ENCODE data around the gene EPHA8. TPM values are rescaled to one million over a fixed set of nuclear protein-coding genes. Genes with fewer than 3 reads are reported as not detected.
A peak's percentile ranks its signal among the peaks of the same experiment; 100 is the strongest.

Gene EPHA8
- total and polyA plus RNA-seq, 4 donors: not detected

- Histone ChIP-seq H3K9me3 (ENCODE audit: control insufficient read depth, low read length) (no peaks in the 10 kb centered on the region), H3K36me3 (ENCODE audit: control insufficient read depth in 1 of 2, insufficient read depth in 2 of 2, low read length in 1 of 2) (no peaks in the 10 kb centered on the region), H3K4me3 (ENCODE audit: low read length in 2 of 2) (no peak overlapping the region), H3K27me3 (ENCODE audit: control insufficient read depth in 1 of 2, insufficient read depth in 2 of 2, low read length in 1 of 2) (no peaks in the 10 kb centered on the region), H3K27ac (ENCODE audit: low read depth in 1 of 2, low read length in 2 of 2) (no peak overlapping the region), H3K4me1 (ENCODE audit: control insufficient read depth in 1 of 2, insufficient read depth in 2 of 2, low read length in 2 of 2) (no peaks in the 10 kb centered on the region)
- 83 to 85% methylated on average over 24 of the region's 24 CpGs for WGBS, 2 donors
- intact Hi-C loops (cut with DNase I): no loop called here
- DNase-seq (no peak), ATAC-seq (ENCODE audit: low FRiP score) (no peak)
These were observed 25.7 kb downstream of the EPHA8 start for GRCh38 chr1:22588899-22589422.

GRCh38 chr1:22591576-22591975 is 28.3 kb downstream of the EPHA8 start:
- H3K4me1 ChIP-seq (ENCODE audit: control insufficient read depth in 1 of 2, insufficient read depth in 2 of 2, low read length in 2 of 2): no peaks in the 10 kb centered on the region
- no peaks in the 10 kb centered on the region for H3K9me3 ChIP-seq (ENCODE audit: control insufficient read depth, low read length)
- no peaks in the 10 kb centered on the region for H3K27me3 ChIP-seq (ENCODE audit: control insufficient read depth in 1 of 2, insufficient read depth in 2 of 2, low read length in 1 of 2)
- no peak for ATAC-seq (ENCODE audit: low FRiP score)
- WGBS, 2 donors: 70 to 71% methylated on average over 8 of the region's 8 CpGs
- H3K4me3 ChIP-seq (ENCODE audit: low read length in 2 of 2): no peak overlapping the region
- DNase-seq: no peak
- H3K36me3 ChIP-seq (ENCODE audit: control insufficient read depth in 1 of 2, insufficient read depth in 2 of 2, low read length in 1 of 2): no peaks in the 10 kb centered on the region
- no peak overlapping the region for H3K27ac ChIP-seq (ENCODE audit: low read depth in 1 of 2, low read length in 2 of 2)
- intact Hi-C loops (cut with DNase I): no loop called here

- intact Hi-C loops (cut with DNase I): no loop called here
These were observed 28.8 kb downstream of the EPHA8 start for GRCh38 chr1:22592051-22592450.

GRCh38 chr1:22592919-22593790 is 29.9 kb downstream of the EPHA8 start:
- no peaks in the 10 kb centered on the region for H3K27me3 ChIP-seq (ENCODE audit: control insufficient read depth in 1 of 2, insufficient read depth in 2 of 2, low read length in 1 of 2)
- WGBS, 2 donors: 43 to 48% methylated on average over 37 to 38 of the region's 38 CpGs
- no peaks in the 10 kb centered on the region for H3K9me3 ChIP-seq (ENCODE audit: control insufficient read depth, low read length)
- ATAC-seq (ENCODE audit: low FRiP score): peak; percentile 17
- no peak overlapping the region for H3K27ac ChIP-seq (ENCODE audit: low read depth in 1 of 2, low read length in 2 of 2)
- H3K4me1 ChIP-seq (ENCODE audit: control insufficient read depth in 1 of 2, insufficient read depth in 2 of 2, low read length in 2 of 2): no peaks in the 10 kb centered on the region
- intact Hi-C loops (cut with DNase I): no loop called here
- no peak overlapping the region for H3K4me3 ChIP-seq (ENCODE audit: low read length in 2 of 2)
- no peak for DNase-seq
- no peaks in the 10 kb centered on the region for H3K36me3 ChIP-seq (ENCODE audit: control insufficient read depth in 1 of 2, insufficient read depth in 2 of 2, low read length in 1 of 2)

More at GRCh38 chr1:22592051-22592450, 28.8 kb downstream of the EPHA8 start:
- no peak overlapping the region for H3K4me3 ChIP-seq (ENCODE audit: low read length in 2 of 2)
- ATAC-seq (ENCODE audit: low FRiP score): no peak
- no peak overlapping the region for H3K27ac ChIP-seq (ENCODE audit: low read depth in 1 of 2, low read length in 2 of 2)
- 86 to 88% methylated on average over 9 of the region's 9 CpGs for WGBS, 2 donors
- H3K9me3 ChIP-seq (ENCODE audit: control insufficient read depth, low read length): no peaks in the 10 kb centered on the region
- H3K36me3 ChIP-seq (ENCODE audit: control insufficient read depth in 1 of 2, insufficient read depth in 2 of 2, low read length in 1 of 2): no peaks in the 10 kb centered on the region
- H3K4me1 ChIP-seq (ENCODE audit: control insufficient read depth in 1 of 2, insufficient read depth in 2 of 2, low read length in 2 of 2): no peaks in the 10 kb centered on the region
- no peaks in the 10 kb centered on the region for H3K27me3 ChIP-seq (ENCODE audit: control insufficient read depth in 1 of 2, insufficient read depth in 2 of 2, low read length in 1 of 2)
- DNase-seq: no peak

- intact Hi-C loops (cut with DNase I): no loop called here
- no peak for DNase-seq
- no peaks in the 10 kb centered on the region for H3K4me1 ChIP-seq (ENCODE audit: control insufficient read depth in 1 of 2, insufficient read depth in 2 of 2, low read length in 2 of 2)
- no peak overlapping the region for H3K27ac ChIP-seq (ENCODE audit: low read depth in 1 of 2, low read length in 2 of 2)
- H3K4me3 ChIP-seq (ENCODE audit: low read length in 2 of 2): no peak overlapping the region
- H3K9me3 ChIP-seq (ENCODE audit: control insufficient read depth, low read length): no peaks in the 10 kb centered on the region
- 81 to 85% methylated on average over 10 of the region's 10 CpGs for WGBS, 2 donors
- H3K27me3 ChIP-seq (ENCODE audit: control insufficient read depth in 1 of 2, insufficient read depth in 2 of 2, low read length in 1 of 2): no peaks in the 10 kb centered on the region
- no peaks in the 10 kb centered on the region for H3K36me3 ChIP-seq (ENCODE audit: control insufficient read depth in 1 of 2, insufficient read depth in 2 of 2, low read length in 1 of 2)
- ATAC-seq (ENCODE audit: low FRiP score): no peak
These were observed 31.1 kb downstream of the EPHA8 start for GRCh38 chr1:22594396-22594795.

GRCh38 chr1:22595108-22595507 is 31.8 kb downstream of the EPHA8 start:
- WGBS, 2 donors: 84 to 86% methylated on average over 7 of the region's 7 CpGs
- Histone ChIP-seq H3K9me3 (ENCODE audit: control insufficient read depth, low read length) (no peaks in the 10 kb centered on the region), H3K27me3 (ENCODE audit: control insufficient read depth in 1 of 2, insufficient read depth in 2 of 2, low read length in 1 of 2) (no peaks in the 10 kb centered on the region), H3K27ac (ENCODE audit: low read depth in 1 of 2, low read length in 2 of 2) (no peak overlapping the region), H3K4me1 (ENCODE audit: control insufficient read depth in 1 of 2, insufficient read depth in 2 of 2, low read length in 2 of 2) (no peaks in the 10 kb centered on the region), H3K36me3 (ENCODE audit: control insufficient read depth in 1 of 2, insufficient read depth in 2 of 2, low read length in 1 of 2) (no peaks in the 10 kb centered on the region), H3K4me3 (ENCODE audit: low read length in 2 of 2) (no peak overlapping the region)
- no peak for DNase-seq
- intact Hi-C loops (cut with DNase I): no loop called here
- no peak for ATAC-seq (ENCODE audit: low FRiP score)

GRCh38 chr1:22597301-22597965 is 34.1 kb downstream of the EPHA8 start:
- no peaks in the 10 kb centered on the region for H3K36me3 ChIP-seq (ENCODE audit: control insufficient read depth in 1 of 2, insufficient read depth in 2 of 2, low read length in 1 of 2)
- DNase-seq: no peak
- H3K4me1 ChIP-seq (ENCODE audit: control insufficient read depth in 1 of 2, insufficient read depth in 2 of 2, low read length in 2 of 2): no peaks in the 10 kb centered on the region
- H3K4me3 ChIP-seq (ENCODE audit: low read length in 2 of 2): no peak overlapping the region
- no peaks in the 10 kb centered on the region for H3K9me3 ChIP-seq (ENCODE audit: control insufficient read depth, low read length)
- ATAC-seq (ENCODE audit: low FRiP score): no peak
- no peak overlapping the region for H3K27ac ChIP-seq (ENCODE audit: low read depth in 1 of 2, low read length in 2 of 2)
- intact Hi-C loops (cut with DNase I): no loop called here
- H3K27me3 ChIP-seq (ENCODE audit: control insufficient read depth in 1 of 2, insufficient read depth in 2 of 2, low read length in 1 of 2): no peaks in the 10 kb centered on the region
- WGBS, 2 donors: 76 to 80% methylated on average over 29 to 30 of the region's 30 CpGs

GRCh38 chr1:22597996-22598395 is 34.7 kb downstream of the EPHA8 start:
- WGBS, 2 donors: 80 to 82% methylated on average over 8 of the region's 8 CpGs
- no peak for ATAC-seq (ENCODE audit: low FRiP score)
- no peaks in the 10 kb centered on the region for H3K27me3 ChIP-seq (ENCODE audit: control insufficient read depth in 1 of 2, insufficient read depth in 2 of 2, low read length in 1 of 2)

More at GRCh38 chr1:22597996-22598395, 34.7 kb downstream of the EPHA8 start:
- Histone ChIP-seq H3K4me3 (ENCODE audit: low read length in 2 of 2) (no peak overlapping the region), H3K36me3 (ENCODE audit: control insufficient read depth in 1 of 2, insufficient read depth in 2 of 2, low read length in 1 of 2) (no peaks in the 10 kb centered on the region), H3K4me1 (ENCODE audit: control insufficient read depth in 1 of 2, insufficient read depth in 2 of 2, low read length in 2 of 2) (no peaks in the 10 kb centered on the region), H3K27ac (ENCODE audit: low read depth in 1 of 2, low read length in 2 of 2) (no peak overlapping the region), H3K9me3 (ENCODE audit: control insufficient read depth, low read length) (no peaks in the 10 kb centered on the region)
- intact Hi-C loops (cut with DNase I): no loop called here
- no peak for DNase-seq

Measured in aorta (tissue), 5 donors.